ENCODE data around the gene PREX1.
A peak's percentile ranks its signal among the peaks of the same experiment; 100 is the strongest.

The PREX1 gene

DNA sequence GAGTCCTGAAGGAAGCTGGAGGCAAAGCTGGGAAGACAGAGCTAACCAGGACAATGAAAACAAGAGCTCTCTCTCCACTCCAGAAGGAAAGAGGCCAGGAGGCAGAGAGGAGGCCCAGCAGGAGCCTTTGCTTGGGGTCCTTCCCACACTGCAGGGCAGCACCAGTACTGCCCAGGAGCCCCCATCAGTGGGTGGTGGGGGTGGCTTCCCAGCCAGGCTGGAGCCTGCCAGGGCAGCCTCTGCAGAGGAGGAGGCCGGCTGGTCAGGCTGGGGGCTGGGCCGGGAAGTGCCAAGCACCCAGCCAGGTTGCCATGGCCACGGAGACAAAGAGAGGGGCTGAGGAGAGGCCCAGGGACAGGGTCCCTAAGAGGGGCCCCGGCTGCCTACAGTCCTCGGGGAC, 33.4 kb downstream of the PREX1 start:
- TF ChIP-seq, protein P1, sequence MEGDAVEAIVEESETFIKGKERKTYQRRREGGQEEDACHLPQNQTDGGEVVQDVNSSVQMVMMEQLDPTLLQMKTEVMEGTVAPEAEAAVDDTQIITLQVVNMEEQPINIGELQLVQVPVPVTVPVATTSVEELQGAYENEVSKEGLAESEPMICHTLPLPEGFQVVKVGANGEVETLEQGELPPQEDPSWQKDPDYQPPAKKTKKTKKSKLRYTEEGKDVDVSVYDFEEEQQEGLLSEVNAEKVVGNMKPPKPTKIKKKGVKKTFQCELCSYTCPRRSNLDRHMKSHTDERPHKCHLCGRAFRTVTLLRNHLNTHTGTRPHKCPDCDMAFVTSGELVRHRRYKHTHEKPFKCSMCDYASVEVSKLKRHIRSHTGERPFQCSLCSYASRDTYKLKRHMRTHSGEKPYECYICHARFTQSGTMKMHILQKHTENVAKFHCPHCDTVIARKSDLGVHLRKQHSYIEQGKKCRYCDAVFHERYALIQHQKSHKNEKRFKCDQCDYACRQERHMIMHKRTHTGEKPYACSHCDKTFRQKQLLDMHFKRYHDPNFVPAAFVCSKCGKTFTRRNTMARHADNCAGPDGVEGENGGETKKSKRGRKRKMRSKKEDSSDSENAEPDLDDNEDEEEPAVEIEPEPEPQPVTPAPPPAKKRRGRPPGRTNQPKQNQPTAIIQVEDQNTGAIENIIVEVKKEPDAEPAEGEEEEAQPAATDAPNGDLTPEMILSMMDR (IDR thresholded peaks at IDR 0.05; ENCODE audit: control insufficient read depth, extremely low read depth, insufficient read depth) = no peak
- no peak for DNase-seq (ENCODE audit: low read depth)
- no peak overlapping the region for H3K4me3 ChIP-seq (ENCODE audit: low read depth, low read length)

DNA sequence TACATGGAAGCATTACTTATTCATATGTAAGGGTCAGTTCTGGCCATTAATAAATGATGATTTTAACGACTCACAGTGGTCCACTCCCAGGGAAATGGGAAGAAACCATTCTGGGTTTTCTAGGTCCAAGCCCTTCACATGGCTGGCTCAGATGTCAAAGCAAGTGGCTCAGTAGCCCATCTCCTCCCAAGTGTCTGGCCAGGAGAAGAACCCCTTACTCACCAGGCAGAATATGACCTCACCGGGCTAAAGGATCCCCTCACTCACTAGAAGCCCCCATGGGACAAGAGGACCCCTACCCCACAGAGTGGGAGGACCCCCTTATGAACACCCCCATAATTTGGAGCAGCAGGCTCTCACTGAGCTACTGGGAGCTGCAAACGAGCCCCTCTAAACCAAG, 34.0 kb downstream of the PREX1 start:
- TF ChIP-seq, protein P1 (IDR thresholded peaks at IDR 0.05; ENCODE audit: control insufficient read depth, extremely low read depth, insufficient read depth) = no peak
- H3K4me3 ChIP-seq (ENCODE audit: low read depth, low read length) = no peak overlapping the region
- no peak for DNase-seq (ENCODE audit: low read depth)

DNA sequence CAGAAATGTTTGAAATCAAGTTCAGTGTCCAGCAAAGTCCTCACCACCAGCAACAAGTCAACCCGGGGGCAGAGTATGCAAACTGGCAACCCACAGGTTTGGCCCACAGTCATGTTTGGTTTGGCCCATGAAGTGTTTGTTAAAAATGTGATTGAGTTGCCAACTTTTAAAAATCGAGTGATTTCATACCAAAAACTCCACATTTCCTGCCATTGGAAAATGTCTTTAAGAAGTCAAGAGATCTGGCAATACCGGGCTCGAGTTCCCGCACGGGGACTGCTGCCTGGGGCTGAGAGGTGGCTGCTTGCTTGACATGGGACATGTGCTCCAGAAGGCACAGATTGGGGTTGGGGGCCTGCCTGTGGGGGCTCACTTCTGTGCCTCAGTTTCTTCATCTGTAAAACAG, 36.1 kb downstream of the PREX1 start:
- no peak overlapping the region for H3K4me3 ChIP-seq (ENCODE audit: low read depth, low read length)
- no peak for DNase-seq (ENCODE audit: low read depth)
- TF ChIP-seq, protein P1 (IDR thresholded peaks at IDR 0.05; ENCODE audit: control insufficient read depth, extremely low read depth, insufficient read depth) = no peak

DNA sequence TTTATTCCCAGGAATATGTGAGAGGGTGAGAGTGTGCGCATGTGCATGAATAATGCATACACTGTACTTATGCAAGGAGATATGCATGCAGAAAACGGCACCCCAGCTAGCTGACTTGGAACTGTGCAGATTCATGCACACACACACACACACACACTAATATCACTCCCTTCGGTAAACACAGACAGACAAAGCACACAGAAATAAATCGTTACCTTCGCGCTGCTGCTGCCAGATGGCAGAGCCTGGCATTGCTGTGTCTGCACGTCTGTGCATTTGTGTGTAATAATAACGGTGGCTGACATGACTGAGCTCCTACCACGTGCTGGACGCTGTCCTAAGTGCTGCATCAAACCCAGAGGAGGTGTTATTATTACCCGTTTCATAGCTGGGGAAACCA, 36.8 kb downstream of the PREX1 start:
- TF ChIP-seq, protein P1 (IDR thresholded peaks at IDR 0.05; ENCODE audit: control insufficient read depth, extremely low read depth, insufficient read depth) = no peak
- no peak overlapping the region for H3K4me3 ChIP-seq (ENCODE audit: low read depth, low read length)
- DNase-seq (ENCODE audit: low read depth) = peak; percentile 47

DNA sequence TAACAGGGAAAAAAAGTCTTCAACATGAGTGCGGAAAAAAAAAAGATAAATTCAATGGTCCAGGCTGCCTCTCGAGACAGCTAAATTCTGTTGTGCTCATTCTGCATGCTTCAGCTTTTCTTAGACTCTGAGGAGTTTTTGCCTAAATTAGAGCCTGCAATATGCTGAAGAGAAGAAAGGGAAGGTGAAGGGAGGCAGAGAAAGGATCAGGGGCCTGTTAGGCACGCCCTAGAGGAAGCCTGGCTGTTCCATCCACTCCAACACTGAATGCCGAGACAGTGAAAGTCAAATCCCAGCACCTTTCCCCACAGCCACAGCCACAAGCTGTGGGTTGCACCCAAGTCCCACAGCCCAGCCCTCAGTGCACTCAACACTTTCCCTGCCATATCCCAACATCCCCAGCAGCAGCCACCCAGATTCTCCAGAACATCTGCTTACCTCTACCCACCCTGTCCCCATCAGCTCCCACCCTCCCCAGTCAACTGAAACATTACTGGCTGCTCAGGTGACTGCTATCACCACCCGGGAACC, 37.3 kb downstream of the PREX1 start:
- no peak overlapping the region for H3K4me3 ChIP-seq (ENCODE audit: low read depth, low read length)
- TF ChIP-seq, protein P1 (IDR thresholded peaks at IDR 0.05; ENCODE audit: control insufficient read depth, extremely low read depth, insufficient read depth) = no peak
- no peak for DNase-seq (ENCODE audit: low read depth)

DNA sequence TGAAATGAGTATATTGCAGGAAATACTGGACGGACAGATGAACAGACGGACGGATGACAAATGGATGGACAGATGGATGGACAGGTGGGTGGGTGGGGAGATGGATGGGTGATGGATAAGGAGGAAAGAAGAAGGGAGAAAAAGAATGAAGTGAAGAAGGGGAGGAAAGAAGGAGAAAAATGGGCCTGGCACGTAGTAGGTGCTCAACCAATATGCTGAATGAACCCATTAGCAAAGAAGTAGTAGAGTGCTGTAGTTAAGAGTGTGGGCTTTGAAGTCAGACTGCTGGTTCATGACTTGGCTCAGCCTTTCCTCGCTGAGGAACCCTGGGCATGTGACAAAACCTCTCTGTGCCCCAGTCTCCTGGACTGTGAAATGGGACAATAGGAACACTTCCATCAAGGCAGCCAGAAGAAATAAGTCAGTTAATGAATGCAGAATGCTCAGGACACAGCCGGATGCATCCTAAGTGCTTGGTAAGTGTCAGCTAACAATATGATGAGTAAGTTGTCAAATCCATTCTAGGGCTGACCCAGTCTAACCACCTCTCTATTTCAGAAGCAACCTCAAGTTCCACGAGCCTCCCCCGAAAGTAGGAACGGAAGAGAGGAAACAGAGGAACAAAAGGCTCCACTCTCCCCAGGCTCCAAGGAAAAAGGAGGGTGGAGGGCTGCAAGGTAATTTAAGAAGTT, 37.9 kb downstream of the PREX1 start:
- no peak for DNase-seq (ENCODE audit: low read depth)
- TF ChIP-seq, protein P1 (IDR thresholded peaks at IDR 0.05; ENCODE audit: control insufficient read depth, extremely low read depth, insufficient read depth) = no peak

DNA sequence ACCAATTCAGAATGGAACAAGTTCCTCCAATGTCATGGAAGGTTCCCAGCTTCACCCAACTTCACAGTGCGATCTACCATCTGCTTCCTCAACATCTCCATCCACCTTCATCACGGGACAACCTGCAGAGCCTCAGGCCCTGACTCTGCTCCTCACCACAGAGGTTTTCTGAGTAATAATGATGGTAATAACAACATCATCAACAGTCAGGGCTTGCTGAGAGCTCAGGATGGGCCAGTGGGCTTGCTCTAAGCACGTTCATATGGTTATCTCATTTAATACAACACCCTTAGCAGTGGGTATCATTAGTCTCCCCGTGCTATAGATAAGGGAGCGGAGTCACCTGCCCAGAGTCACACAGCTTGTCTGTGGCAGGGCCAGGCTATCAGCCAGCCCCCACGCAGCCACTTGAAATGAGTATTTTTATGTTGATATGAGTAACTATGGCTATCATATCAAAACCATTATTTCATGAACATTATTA, 38.6 kb downstream of the PREX1 start:
- H3K4me3 ChIP-seq (ENCODE audit: low read depth, low read length) = no peak overlapping the region
- no peak for DNase-seq (ENCODE audit: low read depth)
- TF ChIP-seq, protein P1 (IDR thresholded peaks at IDR 0.05; ENCODE audit: control insufficient read depth, extremely low read depth, insufficient read depth) = no peak

More for the DNA sequence above, 37.9 kb downstream of the PREX1 start:
- no peak overlapping the region for H3K4me3 ChIP-seq (ENCODE audit: low read depth, low read length)

Data from LNCaP clone FGC (cell line).